ENCODE measurements around the gene UPF2. TPM values are rescaled to one million over a fixed set of nuclear protein-coding genes. Genes with fewer than 3 reads are reported as not detected.

UPF2 gene
- total and polyA plus RNA-seq, 2 donors (not counting 1 experiment from before 2014, with no cell fraction given): 8.9 to 60.0 TPM

DNA sequence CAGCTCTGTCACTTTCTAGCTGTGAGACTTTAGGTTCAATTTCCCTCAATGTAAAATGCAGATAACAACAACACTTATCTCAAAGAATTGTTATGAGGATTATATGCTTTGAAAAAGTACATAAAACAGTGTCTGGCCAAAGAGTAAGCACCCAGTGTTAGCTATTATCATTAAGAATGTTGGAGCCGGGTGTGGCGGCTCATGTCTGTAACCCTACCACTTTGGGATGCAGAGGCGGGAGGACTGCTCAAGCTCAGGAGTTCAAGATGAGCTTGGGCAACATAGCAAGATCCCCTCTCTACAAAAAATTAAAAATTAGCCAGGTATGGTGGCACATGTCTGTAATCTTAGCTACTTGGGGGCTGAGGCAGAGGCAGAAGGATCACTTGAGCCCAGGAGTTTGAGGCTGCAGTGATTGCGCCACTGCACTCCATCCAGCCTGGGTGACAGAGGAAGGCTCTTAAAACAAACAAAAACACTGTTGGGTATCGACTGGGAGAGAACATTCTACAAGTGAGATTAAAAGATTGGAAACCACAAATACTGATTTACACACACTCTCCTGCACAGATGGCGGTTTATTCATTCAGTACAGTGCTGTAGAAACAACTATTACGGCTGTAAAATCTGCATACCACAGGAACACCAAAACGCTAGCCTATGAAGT lies 112.2 kb downstream of the UPF2 start:
- no peak for DNase-seq
- intact Hi-C loops (cut with micrococcal nuclease): no loop called here
- Mint-ChIP-seq H3K4me1 (no peaks in the 10 kb centered on the region), H3K27me3 (no peaks in the 10 kb centered on the region), H3K4me3 (no peak overlapping the region), H3K27ac (no peak overlapping the region), H3K9me3 (ENCODE audit: insufficient read depth) (no peaks in the 10 kb centered on the region)
- no peak overlapping the region for H3K4me2 ChIP-seq (replicated peaks; ENCODE audit: low read depth, low read length, poor library complexity, severe bottlenecking)
- H3K27me3 ChIP-seq (replicated peaks in 1 of 4; ENCODE audit: control extremely low read depth in 1 of 4, control insufficient read depth in 3 of 4, insufficient read depth in 4 of 4, low read length in 3 of 4): no peaks in the 10 kb centered on the region
- H3K79me2 ChIP-seq (ENCODE audit: control insufficient read depth, insufficient read depth, low read length): no peaks in the 10 kb centered on the region
- ATAC-seq (ENCODE audit: low read depth): no peak
- no peak for TF ChIP-seq EZH2 (IDR thresholded peaks at IDR 0.05; ENCODE audit: borderline replicate concordance, insufficient read depth, low read depth, low read length, poor library complexity, severe bottlenecking)
- TF ChIP-seq, protein P1, sequence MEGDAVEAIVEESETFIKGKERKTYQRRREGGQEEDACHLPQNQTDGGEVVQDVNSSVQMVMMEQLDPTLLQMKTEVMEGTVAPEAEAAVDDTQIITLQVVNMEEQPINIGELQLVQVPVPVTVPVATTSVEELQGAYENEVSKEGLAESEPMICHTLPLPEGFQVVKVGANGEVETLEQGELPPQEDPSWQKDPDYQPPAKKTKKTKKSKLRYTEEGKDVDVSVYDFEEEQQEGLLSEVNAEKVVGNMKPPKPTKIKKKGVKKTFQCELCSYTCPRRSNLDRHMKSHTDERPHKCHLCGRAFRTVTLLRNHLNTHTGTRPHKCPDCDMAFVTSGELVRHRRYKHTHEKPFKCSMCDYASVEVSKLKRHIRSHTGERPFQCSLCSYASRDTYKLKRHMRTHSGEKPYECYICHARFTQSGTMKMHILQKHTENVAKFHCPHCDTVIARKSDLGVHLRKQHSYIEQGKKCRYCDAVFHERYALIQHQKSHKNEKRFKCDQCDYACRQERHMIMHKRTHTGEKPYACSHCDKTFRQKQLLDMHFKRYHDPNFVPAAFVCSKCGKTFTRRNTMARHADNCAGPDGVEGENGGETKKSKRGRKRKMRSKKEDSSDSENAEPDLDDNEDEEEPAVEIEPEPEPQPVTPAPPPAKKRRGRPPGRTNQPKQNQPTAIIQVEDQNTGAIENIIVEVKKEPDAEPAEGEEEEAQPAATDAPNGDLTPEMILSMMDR (IDR thresholded peaks at IDR 0.05): no peak
- no peak overlapping the region for H3K4me3 ChIP-seq (ENCODE audit: control extremely low read depth in 1 of 5, extremely low read depth in 1 of 5, insufficient read depth in 1 of 5, low read depth in 2 of 5, low read length in 4 of 5)
- no peaks in the 10 kb centered on the region for H4K20me1 ChIP-seq (ENCODE audit: control insufficient read depth, insufficient read depth, low read length, poor library complexity, severe bottlenecking)
- H3K9ac ChIP-seq (ENCODE audit: low read length): no peak overlapping the region
- peaks cover 13 to 80% of the 10 kb centered on the region in 2 experiments for H3K36me3 ChIP-seq (replicated peaks in 1 of 2; ENCODE audit: control extremely low read depth in 1 of 2, control insufficient read depth in 1 of 2, extremely low read depth in 1 of 2, insufficient read depth in 2 of 2, low read length in 1 of 2)
- no peaks in the 10 kb centered on the region for H3K9me3 ChIP-seq (ENCODE audit: control extremely low read depth in 1 of 3, control insufficient read depth in 2 of 3, insufficient read depth in 1 of 3, low read length in 2 of 3)
- ChIA-PET POLR2A (no interaction called here), CTCF (interaction anchor here (0.9 kb wide), 1 partner anchor 59 kb away, joined by 3 read pairs; no protein-coding TSS in a partner anchor)
- 98% methylated on average over 5 of the region's 8 CpGs for WGBS (ENCODE audit: insufficient coverage)
- no peaks in the 10 kb centered on the region for H3K4me1 ChIP-seq (ENCODE audit: control insufficient read depth in 2 of 2, insufficient read depth in 2 of 2, low read length in 2 of 2)
- no peak overlapping the region for H2AFZ ChIP-seq (ENCODE audit: insufficient read depth, low read depth, low read length, poor library complexity, severe bottlenecking)
- H3K27ac ChIP-seq (ENCODE audit: low read length in 2 of 2): no peak overlapping the region

- ATAC-seq (ENCODE audit: low read depth) (no peak), DNase-seq (no peak)
- H4K20me1 ChIP-seq (ENCODE audit: control insufficient read depth, insufficient read depth, low read length, poor library complexity, severe bottlenecking): no peaks in the 10 kb centered on the region
- no peak overlapping the region for H3K9ac ChIP-seq (ENCODE audit: low read length)
- H3K4me3 ChIP-seq (ENCODE audit: control extremely low read depth in 1 of 5, extremely low read depth in 1 of 5, insufficient read depth in 1 of 5, low read depth in 2 of 5, low read length in 4 of 5): no peak overlapping the region
- WGBS (ENCODE audit: insufficient coverage): no CpG with 5 or more reads among the region's 3 CpGs
- H3K9me3 Mint-ChIP-seq (ENCODE audit: insufficient read depth): no peaks in the 10 kb centered on the region
- no peak overlapping the region for H3K4me2 ChIP-seq (replicated peaks; ENCODE audit: low read depth, low read length, poor library complexity, severe bottlenecking)
- H3K36me3 ChIP-seq (replicated peaks in 1 of 2; ENCODE audit: control extremely low read depth in 1 of 2, control insufficient read depth in 1 of 2, extremely low read depth in 1 of 2, insufficient read depth in 2 of 2, low read length in 1 of 2): peaks cover 8 to 78% of the 10 kb centered on the region in 2 experiments
- TF ChIP-seq, protein P1 (IDR thresholded peaks at IDR 0.05): no peak
- TF ChIP-seq EZH2 (IDR thresholded peaks at IDR 0.05; ENCODE audit: borderline replicate concordance, insufficient read depth, low read depth, low read length, poor library complexity, severe bottlenecking): no peak
- H3K79me2 ChIP-seq (ENCODE audit: control insufficient read depth, insufficient read depth, low read length): no peaks in the 10 kb centered on the region
- no peaks in the 10 kb centered on the region for H3K27me3 Mint-ChIP-seq
- intact Hi-C loops (cut with micrococcal nuclease): no loop called here
- no peak overlapping the region for H3K27ac ChIP-seq (ENCODE audit: low read length in 2 of 2)
- H3K4me1 ChIP-seq (ENCODE audit: control insufficient read depth in 2 of 2, insufficient read depth in 2 of 2, low read length in 2 of 2): no peaks in the 10 kb centered on the region
- H3K9me3 ChIP-seq (ENCODE audit: control extremely low read depth in 1 of 3, control insufficient read depth in 2 of 3, insufficient read depth in 1 of 3, low read length in 2 of 3): no peaks in the 10 kb centered on the region
- POLR2A ChIA-PET: no interaction called here
- H2AFZ ChIP-seq (ENCODE audit: insufficient read depth, low read depth, low read length, poor library complexity, severe bottlenecking): no peak overlapping the region
- no peaks in the 10 kb centered on the region for H3K4me1 Mint-ChIP-seq
- no peak overlapping the region for H3K27ac Mint-ChIP-seq
- CTCF ChIA-PET: no interaction called here
- no peaks in the 10 kb centered on the region for H3K27me3 ChIP-seq (replicated peaks in 1 of 4; ENCODE audit: control extremely low read depth in 1 of 4, control insufficient read depth in 3 of 4, insufficient read depth in 4 of 4, low read length in 3 of 4)
- H3K4me3 Mint-ChIP-seq: no peak overlapping the region
These were observed 114.9 kb downstream of the UPF2 start for GRCh38 chr10:11927746-11928145.

All from B cell (primary cell).